ENCODE measurements around the gene EFNB3. TPM values are rescaled to one million over a fixed set of nuclear protein-coding genes. Genes with fewer than 3 reads are reported as not detected.
A peak's percentile ranks its signal among the peaks of the same experiment; 100 is the strongest.

EFNB3 gene
- total RNA-seq, 1 experiment from 2014 or later = 7.7 TPM

DNA sequence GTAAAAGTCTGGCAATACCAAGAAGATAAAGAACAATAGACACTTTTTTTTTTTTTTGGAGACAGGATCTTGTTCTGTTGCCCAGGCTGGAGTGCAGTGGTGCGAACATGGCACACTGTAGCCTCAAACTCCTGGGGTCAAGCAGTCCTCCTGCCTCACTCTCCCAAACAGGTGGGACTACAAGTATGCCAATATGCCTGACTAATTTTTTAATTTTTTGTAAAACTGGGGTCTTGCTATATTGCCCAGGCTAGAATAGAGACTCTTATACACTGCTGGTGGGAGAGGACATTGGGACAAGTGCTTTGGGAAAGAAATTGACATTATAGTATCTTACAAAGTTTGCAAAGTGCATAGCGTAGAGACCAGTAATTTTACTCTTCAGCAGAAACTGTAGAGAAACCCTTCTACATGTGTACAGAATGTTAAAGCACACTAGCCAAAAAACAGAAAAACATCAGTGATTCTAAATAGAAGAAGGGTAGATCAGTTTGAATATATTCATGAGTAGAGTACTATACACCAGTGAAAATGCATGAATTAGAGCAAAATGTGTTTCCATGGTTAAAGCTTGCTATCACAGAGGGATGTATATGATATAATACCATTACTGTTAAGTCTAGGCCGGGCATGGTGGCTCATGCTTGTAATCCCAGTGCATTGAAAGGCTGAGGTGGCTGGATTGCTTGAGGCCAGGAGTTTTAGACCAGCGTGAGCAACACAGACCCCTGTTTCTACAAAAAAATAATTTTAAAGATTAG lies 7.0 kb upstream of the EFNB3 start:
- no peak for DNase-seq (ENCODE audit: low read depth)

DNA sequence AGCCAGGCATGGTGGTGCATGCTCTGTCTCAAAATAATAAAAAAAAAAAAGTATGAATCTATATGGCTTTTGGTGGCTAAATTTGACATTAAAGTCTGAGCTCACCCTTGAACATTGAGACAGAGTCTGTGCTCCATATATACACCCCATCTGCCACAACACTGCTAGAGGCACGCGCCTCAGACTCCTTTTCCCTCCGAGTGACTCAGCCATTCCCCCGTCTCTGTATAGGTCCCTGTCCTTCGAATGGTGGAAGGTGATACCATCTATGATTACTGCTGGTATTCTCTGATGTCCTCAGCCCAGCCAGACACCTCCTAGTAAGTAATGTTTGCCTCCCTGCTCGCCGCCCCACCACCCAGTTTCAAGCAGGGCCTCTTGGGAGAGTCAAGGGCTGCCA lies 4.5 kb upstream of the EFNB3 start:
- DNase-seq (ENCODE audit: low read depth) = no peak

DNA sequence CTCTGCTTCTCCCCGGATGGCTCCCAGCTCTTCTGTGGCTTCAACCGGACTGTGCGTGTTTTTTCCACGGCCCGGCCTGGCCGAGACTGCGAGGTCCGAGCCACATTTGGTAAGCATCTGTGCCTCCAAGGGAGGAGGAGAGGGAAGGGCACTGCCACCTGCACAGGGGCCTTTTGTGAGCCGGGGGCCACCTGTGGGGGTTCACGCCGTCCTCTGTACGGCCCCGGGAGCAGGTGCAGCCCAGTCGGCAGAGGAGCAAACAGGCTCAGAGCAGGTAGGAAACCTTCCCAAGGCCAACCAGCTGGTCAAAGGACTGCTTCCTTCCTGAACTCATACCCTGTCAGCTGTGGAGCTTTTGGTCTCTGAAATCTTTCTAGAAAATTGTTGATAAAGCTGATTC lies 3.3 kb upstream of the EFNB3 start:
- DNase-seq (ENCODE audit: low read depth) = no peak

DNA sequence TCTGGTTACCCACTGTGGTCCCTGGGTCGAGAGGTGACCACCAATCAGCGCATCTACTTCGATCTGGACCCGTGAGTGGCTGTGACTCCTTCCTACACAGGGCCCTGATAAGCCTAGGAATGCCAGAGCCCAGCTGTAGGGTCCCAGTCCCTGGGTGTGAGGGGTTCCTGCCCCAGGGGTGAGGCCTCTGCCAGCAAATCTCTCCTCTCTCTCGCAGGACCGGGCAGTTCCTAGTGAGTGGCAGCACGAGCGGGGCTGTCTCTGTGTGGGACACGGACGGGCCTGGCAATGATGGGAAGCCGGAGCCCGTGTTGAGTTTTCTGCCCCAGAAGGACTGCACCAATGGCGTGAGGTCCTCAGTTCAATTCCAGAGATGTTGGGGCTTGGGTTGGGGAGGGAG lies 2.2 kb upstream of the EFNB3 start:
- no peak for DNase-seq (ENCODE audit: low read depth)

DNA sequence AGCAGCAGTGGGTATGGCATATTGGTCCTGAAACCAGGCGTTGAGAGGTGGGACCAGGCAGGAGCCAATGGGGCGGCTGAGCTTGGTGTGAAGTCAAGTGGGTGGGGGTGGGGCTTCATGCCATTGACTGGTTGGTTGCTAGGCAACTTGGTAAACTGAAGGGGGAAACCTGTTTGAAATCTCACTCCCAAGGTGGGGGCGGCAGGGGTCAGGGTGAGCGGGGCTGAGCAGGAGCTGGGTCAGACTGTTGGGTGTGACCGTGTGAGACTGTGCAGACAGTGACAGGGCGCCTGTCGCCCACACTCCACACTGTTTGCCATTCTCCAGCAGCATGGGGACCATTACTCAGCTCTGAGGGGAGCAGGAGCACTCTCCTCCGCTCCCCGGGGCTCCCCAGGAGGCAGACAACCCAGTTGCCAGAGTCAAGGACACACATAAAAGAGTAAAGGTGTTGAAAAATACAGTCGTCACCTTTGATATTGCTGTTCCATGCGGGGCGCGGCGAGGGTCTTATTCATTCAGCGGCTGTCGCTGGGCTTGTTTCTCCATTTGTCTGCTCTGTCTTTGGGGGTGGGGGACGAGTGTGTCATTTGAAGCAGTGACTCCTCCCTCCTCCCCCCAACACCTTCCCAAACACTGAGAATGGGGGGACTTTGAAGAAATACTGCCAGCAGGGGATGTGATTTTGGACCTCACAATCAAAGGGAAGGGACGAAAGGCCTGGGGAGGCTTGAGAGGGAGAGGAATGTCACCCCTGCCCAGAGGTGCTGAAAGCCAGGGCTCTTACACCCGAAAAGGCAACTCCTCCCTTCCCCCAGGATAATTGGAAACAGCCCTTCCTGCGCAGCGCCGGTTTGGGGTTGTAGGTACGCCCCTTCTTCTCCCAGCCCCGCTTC lies 1.2 kb upstream of the EFNB3 start:
- DNase-seq (ENCODE audit: low read depth) = no peak

DNA sequence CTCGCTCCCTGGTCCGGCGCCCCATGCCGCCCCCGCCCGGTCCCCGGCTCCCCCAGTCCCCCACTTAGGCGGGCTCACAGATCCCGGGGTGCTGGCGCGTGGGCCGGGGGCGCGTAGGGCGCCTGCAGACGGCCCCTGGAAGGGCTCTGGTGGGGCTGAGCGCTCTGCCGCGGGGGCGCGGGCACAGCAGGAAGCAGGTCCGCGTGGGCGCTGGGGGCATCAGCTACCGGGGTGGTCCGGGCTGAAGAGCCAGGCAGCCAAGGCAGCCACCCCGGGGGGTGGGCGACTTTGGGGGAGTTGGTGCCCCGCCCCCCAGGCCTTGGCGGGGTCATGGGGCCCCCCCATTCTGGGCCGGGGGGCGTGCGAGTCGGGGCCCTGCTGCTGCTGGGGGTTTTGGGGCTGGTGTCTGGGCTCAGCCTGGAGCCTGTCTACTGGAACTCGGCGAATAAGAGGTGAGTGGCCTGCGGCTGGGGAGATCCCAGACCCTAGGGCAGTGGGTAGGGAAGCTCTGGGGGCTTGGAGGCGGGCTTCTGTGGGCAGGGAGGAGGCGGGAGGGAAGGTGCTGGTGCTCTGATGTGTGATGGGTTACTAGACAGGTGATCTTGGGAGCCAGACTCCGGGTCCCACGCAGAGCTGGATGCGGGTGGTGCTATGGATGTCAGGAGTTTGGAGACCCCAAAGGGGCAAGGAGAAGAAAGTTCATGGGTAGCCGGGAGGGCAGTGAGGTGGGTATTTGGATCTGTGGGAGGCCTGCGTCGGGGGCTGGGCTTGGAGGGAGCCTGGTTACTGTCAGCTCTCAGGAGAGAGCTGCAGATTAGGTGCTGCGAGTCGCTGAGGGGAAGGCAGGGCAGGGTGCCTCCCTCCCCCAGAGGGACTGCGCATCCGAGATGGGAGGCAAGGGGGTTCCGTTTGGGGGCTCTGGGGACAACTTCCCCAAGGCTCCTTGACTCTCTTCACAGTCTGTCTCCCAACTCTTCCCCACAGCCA lies 560 bp downstream of the EFNB3 start:
- no peak for DNase-seq (ENCODE audit: low read depth)

DNA sequence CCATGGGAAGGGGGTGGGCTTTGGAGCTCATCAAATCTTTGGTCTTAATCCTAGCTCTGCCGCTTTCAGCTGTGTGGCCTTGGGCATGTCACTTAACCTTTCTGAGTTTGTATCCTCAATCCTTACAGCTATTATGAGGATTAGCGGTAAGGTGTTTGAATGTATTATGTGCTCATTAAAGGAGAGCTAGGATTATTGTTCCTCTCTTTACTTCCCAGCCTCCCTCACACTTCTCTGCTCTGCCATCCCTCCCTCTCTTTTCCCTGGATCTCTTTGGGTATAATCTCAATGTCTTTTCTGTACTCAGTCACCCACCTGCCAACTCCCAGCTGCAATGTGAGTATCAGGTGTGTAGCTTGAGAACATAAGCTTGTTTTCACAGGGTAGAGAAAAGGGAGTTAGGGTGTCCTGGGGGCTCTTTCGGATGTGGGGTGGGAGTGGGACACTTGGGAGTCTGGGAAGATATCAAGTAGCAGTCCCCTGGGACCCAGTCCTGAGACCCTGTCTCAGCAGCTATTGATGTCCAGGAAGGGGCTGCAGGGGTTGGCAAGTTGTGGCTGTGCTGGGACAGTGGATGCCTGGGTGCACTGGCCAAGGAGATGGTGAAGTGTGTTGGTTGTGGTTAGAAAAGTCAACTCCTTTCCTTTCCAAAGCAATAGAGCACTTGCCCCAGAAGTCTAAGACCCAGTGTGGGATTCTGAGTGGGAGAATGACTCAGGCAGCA lies 1.8 kb downstream of the EFNB3 start:
- no peak for DNase-seq (ENCODE audit: low read depth)

DNA sequence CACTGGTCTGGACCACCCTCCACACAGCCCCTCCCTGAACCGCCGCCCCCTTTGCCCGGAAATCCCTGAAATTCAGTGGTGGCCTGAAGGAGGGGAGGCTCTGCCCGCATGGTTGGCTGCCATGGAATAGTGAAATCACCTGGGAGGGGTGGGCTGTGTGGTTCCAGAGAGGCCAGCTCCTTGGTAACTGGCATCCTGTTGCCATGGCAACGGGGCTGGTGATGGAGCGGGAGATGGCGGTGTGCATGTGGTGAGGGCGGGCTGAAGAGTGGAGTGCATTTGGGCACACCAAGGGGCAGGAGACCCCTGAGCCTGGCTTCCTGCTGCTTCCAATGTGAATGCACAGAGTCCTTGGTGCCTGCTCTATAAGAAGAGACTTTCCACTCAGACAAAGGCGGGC lies 2.4 kb downstream of the EFNB3 start:
- DNase-seq (ENCODE audit: low read depth) = no peak

DNA sequence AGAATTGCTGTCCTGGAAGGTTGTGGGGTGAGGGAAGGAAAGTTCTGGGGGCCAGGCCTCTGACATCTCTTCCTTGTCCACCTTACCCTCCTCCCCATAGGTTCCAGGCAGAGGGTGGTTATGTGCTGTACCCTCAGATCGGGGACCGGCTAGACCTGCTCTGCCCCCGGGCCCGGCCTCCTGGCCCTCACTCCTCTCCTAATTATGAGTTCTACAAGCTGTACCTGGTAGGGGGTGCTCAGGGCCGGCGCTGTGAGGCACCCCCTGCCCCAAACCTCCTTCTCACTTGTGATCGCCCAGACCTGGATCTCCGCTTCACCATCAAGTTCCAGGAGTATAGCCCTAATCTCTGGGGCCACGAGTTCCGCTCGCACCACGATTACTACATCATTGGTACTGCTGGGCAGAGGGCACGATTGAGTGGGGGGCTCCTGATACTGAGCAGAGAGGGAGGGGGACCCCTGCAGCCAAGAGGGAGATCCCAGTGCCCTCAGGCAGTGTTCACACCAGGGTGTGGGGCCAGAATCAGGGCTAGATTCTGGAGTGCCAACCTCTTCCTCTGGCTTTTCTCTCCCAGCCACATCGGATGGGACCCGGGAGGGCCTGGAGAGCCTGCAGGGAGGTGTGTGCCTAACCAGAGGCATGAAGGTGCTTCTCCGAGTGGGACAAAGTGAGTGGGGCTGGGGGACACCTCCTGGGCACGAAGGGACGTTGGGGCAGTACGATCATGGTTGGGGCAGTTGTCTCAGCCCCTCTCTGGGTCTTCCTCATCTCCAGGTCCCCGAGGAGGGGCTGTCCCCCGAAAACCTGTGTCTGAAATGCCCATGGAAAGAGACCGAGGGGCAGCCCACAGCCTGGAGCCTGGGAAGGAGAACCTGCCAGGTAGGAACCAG lies 3.1 kb downstream of the EFNB3 start:
- DNase-seq (ENCODE audit: low read depth) = no peak

DNA sequence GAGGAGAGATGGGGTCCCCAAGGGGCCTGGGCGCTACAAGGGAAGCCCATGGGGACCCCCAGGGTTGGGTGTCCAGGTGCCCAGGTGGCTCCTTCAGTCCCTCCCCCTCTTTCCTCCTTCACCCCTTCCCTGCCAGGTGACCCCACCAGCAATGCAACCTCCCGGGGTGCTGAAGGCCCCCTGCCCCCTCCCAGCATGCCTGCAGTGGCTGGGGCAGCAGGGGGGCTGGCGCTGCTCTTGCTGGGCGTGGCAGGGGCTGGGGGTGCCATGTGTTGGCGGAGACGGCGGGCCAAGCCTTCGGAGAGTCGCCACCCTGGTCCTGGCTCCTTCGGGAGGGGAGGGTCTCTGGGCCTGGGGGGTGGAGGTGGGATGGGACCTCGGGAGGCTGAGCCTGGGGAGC lies 4.0 kb downstream of the EFNB3 start:
- no peak for DNase-seq (ENCODE audit: low read depth)

DNA sequence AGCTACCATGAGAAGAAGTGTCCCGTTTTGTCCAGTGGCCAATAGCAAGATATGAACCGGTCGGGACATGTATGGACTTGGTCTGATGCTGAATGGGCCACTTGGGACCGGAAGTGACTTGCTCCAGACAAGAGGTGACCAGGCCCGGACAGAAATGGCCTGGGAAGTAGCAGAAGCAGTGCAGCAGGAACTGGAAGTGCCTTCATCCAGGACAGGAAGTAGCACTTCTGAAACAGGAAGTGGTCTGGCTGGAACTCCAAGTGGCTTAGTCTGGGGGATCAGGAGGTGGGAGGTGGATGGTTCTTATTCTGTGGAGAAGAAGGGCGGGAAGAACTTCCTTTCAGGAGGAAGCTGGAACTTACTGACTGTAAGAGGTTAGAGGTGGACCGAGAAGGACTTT lies 5.3 kb downstream of the EFNB3 start:
- peak; percentile 18 for DNase-seq (ENCODE audit: low read depth)

DNA sequence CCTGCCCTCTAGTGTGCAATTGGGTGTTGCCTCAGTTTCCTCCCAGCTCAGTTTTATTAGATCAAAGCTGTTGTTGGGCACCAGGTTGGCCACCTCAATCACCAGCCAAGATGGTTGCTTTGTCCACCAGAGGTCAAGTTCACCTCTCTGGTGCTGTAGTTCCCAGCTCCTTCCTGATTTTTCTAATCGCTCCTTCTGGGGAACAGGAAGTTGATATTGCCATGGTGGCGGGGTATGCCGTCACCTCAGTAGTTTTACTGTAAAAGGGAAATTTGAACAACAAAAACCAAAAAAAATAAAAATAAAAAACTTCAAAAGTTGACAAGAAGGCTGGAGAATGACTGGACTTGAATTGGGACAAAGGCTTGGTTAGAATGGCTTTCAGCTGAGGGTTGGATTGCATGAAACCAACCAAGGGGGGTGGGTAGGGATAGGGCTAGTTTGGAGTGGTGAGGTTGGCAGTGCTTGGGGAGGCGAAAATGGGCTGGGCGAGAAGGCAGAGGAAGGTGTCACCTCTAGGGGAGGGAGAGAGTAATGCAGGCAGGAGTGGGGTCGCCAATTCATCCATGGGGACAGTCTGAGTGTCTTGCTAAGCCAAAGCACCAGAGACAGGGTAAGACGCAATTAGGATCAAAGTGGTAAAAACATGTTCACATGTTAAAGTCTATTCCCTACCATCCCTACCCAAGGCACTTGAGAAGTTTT lies 6.2 kb downstream of the EFNB3 start:
- DNase-seq (ENCODE audit: low read depth) = no peak

DNA sequence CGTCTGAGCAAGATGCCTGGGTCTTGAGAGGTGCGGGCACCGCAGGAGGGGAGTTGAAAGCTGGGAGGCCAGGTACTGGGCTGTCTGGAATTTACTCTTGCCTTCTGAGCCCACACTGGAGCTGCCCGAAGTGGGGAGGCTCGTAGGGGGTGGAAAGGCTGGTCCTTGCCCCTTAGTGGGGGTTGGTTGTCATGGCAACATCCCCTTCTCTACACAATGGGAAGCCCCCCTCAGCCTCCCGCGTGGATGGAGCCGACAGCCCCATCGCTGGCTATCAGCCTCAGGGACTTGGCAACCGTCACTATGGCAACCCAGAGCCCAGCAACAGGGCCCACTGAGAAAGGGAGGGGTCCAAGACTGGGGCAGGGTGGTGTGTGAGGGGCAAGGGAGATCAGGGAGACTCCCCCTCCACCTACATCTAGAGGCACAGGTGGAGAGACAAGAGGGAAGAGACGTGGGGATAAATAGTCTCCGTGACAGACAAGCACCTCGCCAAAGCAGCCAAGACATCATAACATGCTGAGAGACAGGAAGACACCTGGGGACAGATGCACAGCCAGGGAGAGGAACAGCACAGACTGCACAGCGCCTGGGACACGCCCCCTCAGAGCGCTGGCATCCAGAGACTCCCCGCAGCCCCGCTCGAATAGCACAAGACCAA lies 7.2 kb downstream of the EFNB3 start:
- no peak for DNase-seq (ENCODE audit: low read depth)

DNA sequence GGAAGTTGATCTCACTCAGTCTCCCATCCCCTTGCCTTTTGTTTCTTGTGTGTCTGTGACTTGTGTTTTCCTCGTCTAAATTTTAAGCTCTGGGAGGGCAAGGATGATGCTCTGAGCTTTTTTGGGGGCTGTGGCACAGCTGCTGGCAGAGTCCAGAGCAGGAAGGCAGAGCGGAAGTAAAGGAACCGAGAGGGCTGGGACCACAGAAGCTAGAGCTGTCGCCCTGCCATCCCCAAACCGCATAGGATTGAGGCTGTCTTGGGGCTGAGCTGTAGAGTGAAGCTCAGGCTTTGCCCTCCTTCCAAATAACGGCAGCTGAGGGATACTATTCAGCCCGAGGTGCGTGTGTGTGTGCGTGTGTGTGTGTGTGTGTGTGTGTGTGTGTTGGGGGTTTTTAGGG lies 8.8 kb downstream of the EFNB3 start:
- DNase-seq (ENCODE audit: low read depth) = no peak

DNA sequence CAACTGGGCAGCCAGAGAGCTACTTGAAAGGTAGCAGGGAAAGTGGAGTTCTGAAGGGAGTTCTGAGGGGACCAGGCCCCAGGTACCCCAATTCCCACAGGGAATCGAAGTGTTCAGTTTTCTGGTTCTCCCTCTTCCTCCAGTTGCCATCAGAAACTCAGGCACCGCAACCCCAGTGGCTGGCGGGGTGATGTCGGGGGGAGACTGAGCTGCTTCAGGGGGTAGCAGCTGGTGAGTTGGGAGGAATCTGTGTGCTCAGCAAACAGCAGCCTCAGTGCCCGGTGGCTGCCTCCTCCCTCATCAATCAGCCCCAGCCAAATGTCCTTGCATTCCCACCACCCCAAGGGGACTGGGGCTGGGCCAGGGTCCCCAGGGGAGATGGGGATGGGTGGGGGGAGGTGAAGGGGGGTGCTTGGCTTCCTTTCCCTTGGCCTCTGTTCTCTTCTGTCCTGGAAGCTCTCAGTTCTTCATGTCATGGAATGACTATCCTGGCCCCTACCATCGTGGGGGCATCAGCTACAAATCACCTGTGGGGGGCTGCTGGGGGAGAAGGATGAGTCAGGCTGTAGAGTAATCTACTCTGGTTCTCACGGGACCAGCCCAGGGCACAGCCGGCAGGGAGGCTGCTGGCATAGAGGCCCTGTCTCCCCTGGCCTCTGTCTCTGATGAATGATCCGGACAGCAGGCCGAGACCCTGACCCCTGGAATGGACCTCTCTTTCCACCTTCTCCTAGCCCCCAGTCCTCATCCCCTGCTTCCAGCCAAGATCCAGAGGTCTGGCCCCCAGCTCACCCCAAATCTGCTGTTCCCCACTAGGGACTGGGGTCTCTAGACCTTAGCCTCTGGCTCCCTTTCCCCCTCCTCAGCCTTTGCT lies 10.0 kb downstream of the EFNB3 start:
- DNase-seq (ENCODE audit: low read depth) = no peak

DNA sequence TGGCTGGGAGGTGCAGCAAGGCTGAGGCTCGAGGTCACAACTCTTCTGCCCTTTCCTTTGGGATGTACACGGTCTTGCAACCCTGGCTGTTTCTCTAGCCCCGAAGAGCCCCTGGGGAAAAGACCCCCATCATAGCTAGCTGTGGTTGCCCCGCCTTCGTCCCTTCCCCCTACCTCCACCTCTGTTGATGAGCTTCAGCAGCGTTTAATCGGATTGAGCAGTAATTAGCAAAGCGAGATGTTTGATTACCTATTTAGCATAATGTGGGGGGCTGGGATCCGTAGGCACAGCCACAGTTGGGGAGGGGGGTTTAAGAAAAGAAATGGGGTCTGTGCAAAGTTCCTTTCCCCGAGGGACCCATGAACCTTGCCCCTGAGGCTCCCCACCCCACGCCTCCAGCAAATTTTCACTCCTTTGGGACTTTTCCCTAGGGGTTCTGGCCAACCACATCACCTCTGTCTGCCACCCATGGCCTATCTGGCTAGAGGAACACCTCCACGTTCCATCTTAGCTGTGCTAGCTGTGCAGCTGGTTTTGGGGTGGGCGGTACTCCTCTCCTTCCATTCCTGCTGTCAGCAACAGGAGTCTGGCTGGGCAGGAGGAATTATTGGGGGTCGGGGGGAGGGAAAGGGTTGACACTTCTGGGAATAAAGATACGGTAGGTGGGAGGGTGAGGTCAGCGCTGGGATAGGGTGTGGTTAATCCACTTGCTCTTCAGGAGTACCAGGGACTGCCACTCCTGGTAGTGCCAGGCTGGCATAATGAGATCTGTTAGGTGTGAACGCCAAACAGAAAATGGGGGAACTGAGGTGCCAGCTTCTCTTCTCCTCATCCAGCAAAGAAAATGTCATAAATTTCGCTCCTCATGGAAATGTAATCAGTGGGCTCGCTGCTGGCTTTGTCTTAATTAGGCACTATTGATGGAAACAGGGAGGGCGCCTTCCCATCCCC lies 11.2 kb downstream of the EFNB3 start:
- no peak for DNase-seq (ENCODE audit: low read depth)

All from HT1080 (cell line).